HepG2 (cell line): Measurements from ENCODE around the gene FBXO30. TPM values are rescaled to one million over a fixed set of nuclear protein-coding genes. Genes with fewer than 3 reads are reported as not detected.

Experiments used
- ARID2 ChIP-seq: sonication (generic); formaldehyde crosslinking; IDR thresholded peaks from 2 replicates; pipeline ENCODE4 v1.8.1; 2022; ENCODE audit warnings: mild to moderate bottlenecking, missing genetic modification reagents, borderline replicate concordance
- GABPB1 ChIP-seq: IDR thresholded peaks from 2 replicates; pipeline ENCODE4 v1.6.1; 2016; ENCODE audit warnings: mild to moderate bottlenecking, missing genetic modification reagents, moderate library complexity, missing compliant biosample characterization
- HNRNPLL ChIP-seq: fragments of 200-400 bp; formaldehyde crosslinking; IDR thresholded peaks from 2 replicates; pipeline ENCODE4 v1.6.1; 2017; ENCODE audit warnings: mild to moderate bottlenecking, low read depth, low read length; ENCODE audit not compliant: poor library complexity, severe bottlenecking
- MAFF ChIP-seq: IDR thresholded peaks from 2 replicates; pipeline ENCODE4 v1.6.1; 2011; ENCODE audit warnings: low read depth, low read length, improper control_type of control experiment
- NAIF1 ChIP-seq: sonication (generic); formaldehyde crosslinking; IDR thresholded peaks from 2 replicates; pipeline ENCODE4 v1.5.0; 2020; ENCODE audit warnings: mild to moderate bottlenecking, missing genetic modification reagents, borderline replicate concordance
- POLR2AphosphoS2 ChIP-seq: IDR thresholded peaks from 2 replicates; pipeline ENCODE4 v1.6.1; 2011; ENCODE audit warnings: low read depth, low read length, improper control_type of control experiment
- SP140L ChIP-seq: sonication (generic); formaldehyde crosslinking; IDR thresholded peaks from 2 replicates; pipeline ENCODE4 v1.4.0; 2020; ENCODE audit warnings: missing genetic modification reagents, borderline replicate concordance
- TAF15 ChIP-seq: fragments of 200-400 bp; formaldehyde crosslinking; IDR thresholded peaks from one replicate; pipeline ENCODE4 v1.6.1; 2018; ENCODE audit warnings: mild to moderate bottlenecking, low read depth, low read length; ENCODE audit not compliant: poor library complexity, severe bottlenecking
- U2AF1 ChIP-seq: fragments of 200-400 bp; formaldehyde crosslinking; optimal IDR thresholded peaks from 2 replicates; pipeline ENCODE3; 2017; ENCODE audit warnings: mild to moderate bottlenecking, low read depth, low read length
- XBP1 ChIP-seq: sonication (generic); formaldehyde crosslinking; IDR thresholded peaks from 2 replicates; pipeline ENCODE4 v1.5.0; 2020; ENCODE audit warnings: missing genetic modification reagents
- ZBTB21 ChIP-seq: sonication (generic); formaldehyde crosslinking; IDR thresholded peaks from 2 replicates; pipeline ENCODE4 v1.4.0; 2020; ENCODE audit warnings: missing genetic modification reagents
- ZFP36 ChIP-seq: fragments of 150-350 bp; IDR thresholded peaks from 2 replicates; pipeline ENCODE4 v1.6.1; 2018; ENCODE audit warnings: borderline replicate concordance, low read length, low read depth; ENCODE audit not compliant: partially characterized antibody
- ZNF598 ChIP-seq: sonication (generic); formaldehyde crosslinking; IDR thresholded peaks from 2 replicates; pipeline ENCODE4 v1.5.1; 2020; ENCODE audit warnings: mild to moderate bottlenecking, missing genetic modification reagents, borderline replicate concordance
- ZNF678 ChIP-seq: sonication (generic); formaldehyde crosslinking; IDR thresholded peaks from 2 replicates; pipeline ENCODE4 v1.4.0; 2020; ENCODE audit warnings: mild to moderate bottlenecking, missing genetic modification reagents
- polyA plus RNA-seq, 8 experiments: library from polyadenylated mRNA; depleted of rRNA in 3 of 8; stranded (reverse) in 7 of 8; unstranded in 1 of 8; fragments of >200 nt; fragmentation: Illumina TruSeq in 4 of 8; extraction: Trizol in 4 of 8; gene quantifications; 2 replicates each; pipeline versions ENCODE4 v1.2.1 to v1.2.3, GENCODE V29; 2011 to 2016; ENCODE audit warnings: low read depth in 4 of 8, missing spikeins in 1 of 8, mixed read lengths in 1 of 8; ENCODE audit not compliant: insufficient read depth in 1 of 8
- total RNA-seq, 5 experiments: library from RNA; depleted of rRNA; stranded (reverse); fragments of >200 nt; fragmentation: Illumina TruSeq; extraction: Trizol; gene quantifications; 2 replicates each; pipeline ENCODE4 v1.2.3, GENCODE V29; 2016; ENCODE audit warnings: low read depth in 1 of 5
- TF ChIP-seq, protein P1 (sequence below): sonication (generic); formaldehyde crosslinking; IDR thresholded peaks from 2 replicates; pipeline ENCODE4 v1.4.0; 2020; ENCODE audit warnings: missing genetic modification reagents, borderline replicate concordance
- TF ChIP-seq, protein P2 (sequence below): IDR thresholded peaks from 2 replicates; pipeline ENCODE4 v1.6.1; 2016; ENCODE audit warnings: low read depth, control low read depth
- TF ChIP-seq, protein P3 (sequence below): sonication (generic); formaldehyde crosslinking; IDR thresholded peaks from 2 replicates; pipeline ENCODE4 v1.5.1; 2020; ENCODE audit warnings: mild to moderate bottlenecking, moderate library complexity, missing genetic modification reagents
- TF ChIP-seq, protein P4 (sequence below): sonication (generic); formaldehyde crosslinking; IDR thresholded peaks from 2 replicates; pipeline ENCODE4 v1.5.1; 2020; ENCODE audit warnings: mild to moderate bottlenecking, missing genetic modification reagents, moderate library complexity
- TF ChIP-seq, protein P5 (sequence below): sonication (generic); formaldehyde crosslinking; IDR thresholded peaks from 2 replicates; pipeline ENCODE4 v1.4.0; 2020; ENCODE audit warnings: low read depth, mild to moderate bottlenecking, missing genetic modification reagents

FBXO30 gene
- total and polyA plus RNA-seq, 2 of the 13 experiments (the other 11 are each of a cell fraction or from before 2014, with no cell fraction given): 3.2 to 7.1 TPM

DNA sequence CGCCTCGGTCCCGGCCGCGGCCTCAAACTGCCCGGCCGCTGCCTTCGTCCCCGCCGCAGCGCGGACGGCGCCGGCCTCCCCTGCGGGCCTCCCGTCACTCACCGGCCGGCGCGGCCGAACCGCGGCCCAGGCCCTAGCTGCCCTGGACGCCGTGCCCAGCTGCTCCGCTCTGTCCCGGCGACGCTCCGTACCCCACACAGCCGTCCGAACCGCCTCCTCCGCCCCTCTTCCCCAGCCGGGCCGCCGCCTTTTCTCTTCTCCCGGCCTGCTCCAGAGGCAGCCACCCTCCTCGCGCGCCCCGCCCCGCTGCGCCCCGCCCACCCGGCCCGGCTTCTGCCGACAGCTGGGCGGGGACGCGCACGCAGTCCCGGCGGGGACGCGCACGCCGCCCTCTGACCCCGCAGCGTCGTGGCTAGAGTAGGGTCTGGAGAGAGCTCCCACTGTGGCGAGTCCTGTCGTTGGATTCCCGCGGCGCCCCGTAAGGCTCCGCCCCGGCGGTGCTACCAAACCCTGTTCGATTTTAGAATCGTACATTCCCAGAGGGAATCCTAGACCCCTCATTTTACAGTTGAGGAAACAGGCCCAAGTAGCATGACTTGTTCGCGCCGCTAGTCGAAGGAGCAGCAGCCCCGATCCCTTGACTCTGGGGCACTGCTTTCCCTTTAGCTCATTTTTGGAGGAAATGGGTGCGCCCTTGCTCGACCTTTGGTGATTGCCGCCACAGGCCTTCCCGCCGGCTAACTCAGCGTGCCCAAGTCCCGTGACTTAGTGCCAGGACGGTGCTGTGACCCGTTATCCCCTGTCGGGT is at the start of gene FBXO30 (continued):
- TF ChIP-seq ARID2 (CRISPR knock-in tag) (no peak), TAF15 (no peak), NAIF1 (CRISPR knock-in tag) (no peak), ZNF598 (peak; percentile 81; the same call in 1 of the 2 replicates), POLR2AphosphoS2 (no peak), ZFP36 (no peak), SP140L (CRISPR knock-in tag) (peak; percentile 96), ZBTB21 (no peak; the same call in 1 of the 2 replicates), ZNF678 (CRISPR knock-in tag) (peak; percentile 80), MAFF (no peak), HNRNPLL (peak; percentile 49), XBP1 (0 out of 2 replicates have a peak, but pooled peaks have one; percentile 29), GABPB1 (CRISPR knock-in tag) (peak; percentile 66; the same call in 1 of the 2 replicates), U2AF1 (peak; percentile 37)
- TF ChIP-seq, protein P1, sequence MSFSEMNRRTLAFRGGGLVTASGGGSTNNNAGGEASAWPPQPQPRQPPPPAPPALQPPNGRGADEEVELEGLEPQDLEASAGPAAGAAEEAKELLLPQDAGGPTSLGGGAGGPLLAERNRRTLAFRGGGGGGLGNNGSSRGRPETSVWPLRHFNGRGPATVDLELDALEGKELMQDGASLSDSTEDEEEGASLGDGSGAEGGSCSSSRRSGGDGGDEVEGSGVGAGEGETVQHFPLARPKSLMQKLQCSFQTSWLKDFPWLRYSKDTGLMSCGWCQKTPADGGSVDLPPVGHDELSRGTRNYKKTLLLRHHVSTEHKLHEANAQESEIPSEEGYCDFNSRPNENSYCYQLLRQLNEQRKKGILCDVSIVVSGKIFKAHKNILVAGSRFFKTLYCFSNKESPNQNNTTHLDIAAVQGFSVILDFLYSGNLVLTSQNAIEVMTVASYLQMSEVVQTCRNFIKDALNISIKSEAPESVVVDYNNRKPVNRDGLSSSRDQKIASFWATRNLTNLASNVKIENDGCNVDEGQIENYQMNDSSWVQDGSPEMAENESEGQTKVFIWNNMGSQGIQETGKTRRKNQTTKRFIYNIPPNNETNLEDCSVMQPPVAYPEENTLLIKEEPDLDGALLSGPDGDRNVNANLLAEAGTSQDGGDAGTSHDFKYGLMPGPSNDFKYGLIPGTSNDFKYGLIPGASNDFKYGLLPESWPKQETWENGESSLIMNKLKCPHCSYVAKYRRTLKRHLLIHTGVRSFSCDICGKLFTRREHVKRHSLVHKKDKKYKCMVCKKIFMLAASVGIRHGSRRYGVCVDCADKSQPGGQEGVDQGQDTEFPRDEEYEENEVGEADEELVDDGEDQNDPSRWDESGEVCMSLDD (CRISPR knock-in tag): peak; percentile 28; the same call in 1 of the 2 replicates
- TF ChIP-seq, protein P2, sequence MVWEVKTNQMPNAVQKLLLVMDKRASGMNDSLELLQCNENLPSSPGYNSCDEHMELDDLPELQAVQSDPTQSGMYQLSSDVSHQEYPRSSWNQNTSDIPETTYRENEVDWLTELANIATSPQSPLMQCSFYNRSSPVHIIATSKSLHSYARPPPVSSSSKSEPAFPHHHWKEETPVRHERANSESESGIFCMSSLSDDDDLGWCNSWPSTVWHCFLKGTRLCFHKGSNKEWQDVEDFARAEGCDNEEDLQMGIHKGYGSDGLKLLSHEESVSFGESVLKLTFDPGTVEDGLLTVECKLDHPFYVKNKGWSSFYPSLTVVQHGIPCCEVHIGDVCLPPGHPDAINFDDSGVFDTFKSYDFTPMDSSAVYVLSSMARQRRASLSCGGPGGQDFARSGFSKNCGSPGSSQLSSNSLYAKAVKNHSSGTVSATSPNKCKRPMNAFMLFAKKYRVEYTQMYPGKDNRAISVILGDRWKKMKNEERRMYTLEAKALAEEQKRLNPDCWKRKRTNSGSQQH: no peak; the same call in 1 of the 2 replicates
- TF ChIP-seq, protein P3, sequence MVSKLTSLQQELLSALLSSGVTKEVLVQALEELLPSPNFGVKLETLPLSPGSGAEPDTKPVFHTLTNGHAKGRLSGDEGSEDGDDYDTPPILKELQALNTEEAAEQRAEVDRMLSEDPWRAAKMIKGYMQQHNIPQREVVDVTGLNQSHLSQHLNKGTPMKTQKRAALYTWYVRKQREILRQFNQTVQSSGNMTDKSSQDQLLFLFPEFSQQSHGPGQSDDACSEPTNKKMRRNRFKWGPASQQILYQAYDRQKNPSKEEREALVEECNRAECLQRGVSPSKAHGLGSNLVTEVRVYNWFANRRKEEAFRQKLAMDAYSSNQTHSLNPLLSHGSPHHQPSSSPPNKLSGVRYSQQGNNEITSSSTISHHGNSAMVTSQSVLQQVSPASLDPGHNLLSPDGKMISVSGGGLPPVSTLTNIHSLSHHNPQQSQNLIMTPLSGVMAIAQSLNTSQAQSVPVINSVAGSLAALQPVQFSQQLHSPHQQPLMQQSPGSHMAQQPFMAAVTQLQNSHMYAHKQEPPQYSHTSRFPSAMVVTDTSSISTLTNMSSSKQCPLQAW (CRISPR knock-in tag): 0 out of 2 replicates have a peak, but pooled peaks have one; percentile 13
- TF ChIP-seq, protein P4, sequence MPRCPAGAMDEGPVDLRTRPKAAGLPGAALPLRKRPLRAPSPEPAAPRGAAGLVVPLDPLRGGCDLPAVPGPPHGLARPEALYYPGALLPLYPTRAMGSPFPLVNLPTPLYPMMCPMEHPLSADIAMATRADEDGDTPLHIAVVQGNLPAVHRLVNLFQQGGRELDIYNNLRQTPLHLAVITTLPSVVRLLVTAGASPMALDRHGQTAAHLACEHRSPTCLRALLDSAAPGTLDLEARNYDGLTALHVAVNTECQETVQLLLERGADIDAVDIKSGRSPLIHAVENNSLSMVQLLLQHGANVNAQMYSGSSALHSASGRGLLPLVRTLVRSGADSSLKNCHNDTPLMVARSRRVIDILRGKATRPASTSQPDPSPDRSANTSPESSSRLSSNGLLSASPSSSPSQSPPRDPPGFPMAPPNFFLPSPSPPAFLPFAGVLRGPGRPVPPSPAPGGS: peak; percentile 80; the same call in 1 of the 2 replicates
- TF ChIP-seq, protein P5, sequence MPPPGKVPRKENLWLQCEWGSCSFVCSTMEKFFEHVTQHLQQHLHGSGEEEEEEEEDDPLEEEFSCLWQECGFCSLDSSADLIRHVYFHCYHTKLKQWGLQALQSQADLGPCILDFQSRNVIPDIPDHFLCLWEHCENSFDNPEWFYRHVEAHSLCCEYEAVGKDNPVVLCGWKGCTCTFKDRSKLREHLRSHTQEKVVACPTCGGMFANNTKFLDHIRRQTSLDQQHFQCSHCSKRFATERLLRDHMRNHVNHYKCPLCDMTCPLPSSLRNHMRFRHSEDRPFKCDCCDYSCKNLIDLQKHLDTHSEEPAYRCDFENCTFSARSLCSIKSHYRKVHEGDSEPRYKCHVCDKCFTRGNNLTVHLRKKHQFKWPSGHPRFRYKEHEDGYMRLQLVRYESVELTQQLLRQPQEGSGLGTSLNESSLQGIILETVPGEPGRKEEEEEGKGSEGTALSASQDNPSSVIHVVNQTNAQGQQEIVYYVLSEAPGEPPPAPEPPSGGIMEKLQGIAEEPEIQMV (CRISPR knock-in tag): peak; percentile 90
